Astrocyte of the cerebellum (primary cell): ENCODE results near the gene ERICH6.

ENCODE experiments used
- DNase-seq: peaks from one replicate; pipeline ENCODE4 v3.0.0-alpha.2; 2011; ENCODE audit warnings: low read depth
- H3K4me3 ChIP-seq: 2 replicates; pipeline ENCODE4 v1.5.1; 2011; ENCODE audit warnings: mild to moderate bottlenecking, low read depth, low read length, moderate library complexity
- in situ Hi-C: cut with HindIII; loops from 2 replicates; pipeline ENCODE4 v1.10.0; 2017; ENCODE audit warnings: low sequenced_read_pairs
- TF ChIP-seq, protein P1 (sequence below): IDR thresholded peaks from 2 replicates; pipeline ENCODE4 v1.5.1; 2012; ENCODE audit warnings: low read length, low read depth, moderate library complexity, mild to moderate bottlenecking; ENCODE audit errors: missing control alignments

The ERICH6 gene

GRCh38 chr3:150720444-150720843 is 16.7 kb upstream of the ERICH6 start:
- no peak for DNase-seq
- TF ChIP-seq, protein P1, sequence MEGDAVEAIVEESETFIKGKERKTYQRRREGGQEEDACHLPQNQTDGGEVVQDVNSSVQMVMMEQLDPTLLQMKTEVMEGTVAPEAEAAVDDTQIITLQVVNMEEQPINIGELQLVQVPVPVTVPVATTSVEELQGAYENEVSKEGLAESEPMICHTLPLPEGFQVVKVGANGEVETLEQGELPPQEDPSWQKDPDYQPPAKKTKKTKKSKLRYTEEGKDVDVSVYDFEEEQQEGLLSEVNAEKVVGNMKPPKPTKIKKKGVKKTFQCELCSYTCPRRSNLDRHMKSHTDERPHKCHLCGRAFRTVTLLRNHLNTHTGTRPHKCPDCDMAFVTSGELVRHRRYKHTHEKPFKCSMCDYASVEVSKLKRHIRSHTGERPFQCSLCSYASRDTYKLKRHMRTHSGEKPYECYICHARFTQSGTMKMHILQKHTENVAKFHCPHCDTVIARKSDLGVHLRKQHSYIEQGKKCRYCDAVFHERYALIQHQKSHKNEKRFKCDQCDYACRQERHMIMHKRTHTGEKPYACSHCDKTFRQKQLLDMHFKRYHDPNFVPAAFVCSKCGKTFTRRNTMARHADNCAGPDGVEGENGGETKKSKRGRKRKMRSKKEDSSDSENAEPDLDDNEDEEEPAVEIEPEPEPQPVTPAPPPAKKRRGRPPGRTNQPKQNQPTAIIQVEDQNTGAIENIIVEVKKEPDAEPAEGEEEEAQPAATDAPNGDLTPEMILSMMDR = no peak
- in situ Hi-C loops = no loop called here
- H3K4me3 ChIP-seq = no peak overlapping the region

GRCh38 chr3:150710097-150710496 is 6.4 kb upstream of the ERICH6 start:
- no peak overlapping the region for H3K4me3 ChIP-seq
- in situ Hi-C loops = no loop called here
- DNase-seq = no peak
- TF ChIP-seq, protein P1 = no peak

DNA sequence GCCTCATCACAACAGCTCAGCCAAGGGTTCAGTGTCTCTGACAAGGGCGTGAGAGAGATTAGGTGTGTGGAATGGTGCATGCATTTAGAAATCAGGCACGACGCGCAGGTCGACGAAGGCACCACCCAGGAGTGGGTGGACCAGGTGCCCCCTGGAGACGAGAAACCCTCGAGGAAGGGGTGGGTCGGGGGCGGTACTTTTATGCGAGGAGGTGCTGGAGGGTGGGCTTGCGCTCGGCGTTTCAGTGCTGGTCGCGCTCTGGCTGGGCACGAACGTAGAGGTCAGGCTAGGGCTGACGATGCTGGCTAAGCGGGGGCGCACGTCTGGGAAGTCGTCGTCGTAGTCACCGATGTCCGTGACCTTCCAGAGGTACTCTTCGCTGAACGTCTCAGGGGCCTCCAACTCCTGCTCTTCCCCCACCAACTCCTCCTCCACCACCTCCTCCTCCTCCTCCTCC is 393 bp downstream of the ERICH6 start:
- H3K4me3 ChIP-seq = peak overlapping the region; percentile 73
- TF ChIP-seq, protein P1 = no peak
- DNase-seq = no peak
- in situ Hi-C loops = no loop called here

DNA sequence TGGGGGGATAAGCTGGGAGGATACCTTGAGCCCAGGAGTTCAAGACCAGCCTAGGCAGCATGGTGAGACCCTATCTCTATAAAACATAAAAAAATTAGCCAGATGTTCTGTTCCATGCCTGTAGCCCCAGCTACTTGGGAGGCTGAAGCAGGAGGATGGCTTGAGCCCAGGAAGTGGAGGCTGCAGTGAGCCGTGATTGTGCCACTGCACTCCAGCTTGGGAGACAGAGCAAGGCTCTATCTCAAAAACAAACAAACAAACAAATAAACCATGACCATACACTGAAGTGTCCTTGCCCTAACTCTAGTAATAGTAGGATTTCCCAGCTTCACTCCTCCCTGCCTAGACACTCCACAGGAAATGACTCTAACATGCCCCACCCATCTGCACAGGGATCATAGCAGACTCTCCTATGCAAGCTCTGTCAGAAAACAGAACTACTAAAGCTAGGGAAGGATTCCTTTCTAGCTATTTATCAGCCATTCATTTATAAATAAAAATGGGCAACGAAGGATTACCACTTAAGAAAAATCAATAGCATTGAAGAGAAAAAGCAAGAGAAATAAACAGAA is 4.6 kb downstream of the ERICH6 start:
- H3K4me3 ChIP-seq = no peak overlapping the region
- TF ChIP-seq, protein P1 = no peak
- DNase-seq = no peak
- in situ Hi-C loops = no loop called here

- in situ Hi-C loops = no loop called here
- DNase-seq = no peak
- TF ChIP-seq, protein P1 = no peak
- H3K4me3 ChIP-seq = no peak overlapping the region
Measured at GRCh38 chr3:150697646-150698045, 6.1 kb downstream of the ERICH6 start.

DNA sequence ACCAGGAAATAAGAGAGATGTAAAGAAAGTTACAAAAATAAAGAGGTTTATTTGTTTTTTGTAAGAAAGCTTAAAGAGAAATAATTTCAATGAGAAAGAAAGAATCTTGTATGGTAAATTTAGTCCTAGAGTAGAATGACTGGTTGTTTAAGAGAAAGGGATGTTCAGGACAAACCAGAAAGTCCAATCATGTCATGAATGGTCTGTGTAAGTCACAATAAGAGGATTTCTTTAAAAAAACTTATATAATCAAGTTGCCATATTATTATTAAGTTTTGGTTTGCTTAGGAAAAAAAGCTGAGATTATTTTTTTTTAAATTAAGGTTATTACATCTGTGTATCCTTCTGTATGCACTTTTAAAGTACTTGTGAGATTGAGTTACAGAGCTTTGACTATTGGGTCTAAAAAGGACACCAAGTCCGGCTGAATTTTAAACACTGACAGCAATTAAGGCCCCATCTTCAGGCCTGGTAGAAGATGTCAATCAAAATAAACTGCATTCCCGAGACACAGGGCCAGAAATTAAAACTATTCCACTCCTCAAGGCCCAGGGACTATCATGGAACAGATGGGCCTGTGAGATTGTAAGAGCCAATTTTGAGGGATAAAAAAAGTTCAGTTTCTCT is 12.2 kb downstream of the ERICH6 start:
- TF ChIP-seq, protein P1 = no peak
- no peak overlapping the region for H3K4me3 ChIP-seq
- in situ Hi-C loops = no loop called here
- DNase-seq = no peak
